Measurements from ENCODE around the gene SV2A.
"Not testable (repeated sequence)": the region's sequence is repeated elsewhere in the genome, so short reads cannot be mapped to it uniquely, and the experiment has no call there.

SV2A gene

GRCh38 chr1:149928401-149928724 is 10.7 kb upstream of the SV2A start:
- DNase-seq (ENCODE audit: low read depth in 3 of 3), result no peak

GRCh38 chr1:149927563-149928400 is 10.1 kb upstream of the SV2A start, which contains the start of gene SF3B4:
SF3B4 (minus strand) TSS chr1:149927803; CDS start chr1:149927759, 44 bp downstream.
- DNase-seq (ENCODE audit: low read depth in 3 of 3), result peak; percentile 89 to 92 (median 89)

- no peak for DNase-seq (ENCODE audit: low read depth in 3 of 3)
Observed at GRCh38 chr1:149927056-149927562, 9.5 kb upstream of the SV2A start.

GRCh38 chr1:149926296-149926695 is 8.7 kb upstream of the SV2A start:
- DNase-seq (ENCODE audit: low read depth in 3 of 3), result no peak

GRCh38 chr1:149925751-149926150 is 8.1 kb upstream of the SV2A start:
- DNase-seq (ENCODE audit: low read depth in 3 of 3), result no peak

- no peak for DNase-seq (ENCODE audit: low read depth in 3 of 3)
Observed at GRCh38 chr1:149925345-149925744, 7.7 kb upstream of the SV2A start.

- DNase-seq (ENCODE audit: low read depth in 3 of 3), result no peak
Observed at GRCh38 chr1:149923626-149924025, 6.0 kb upstream of the SV2A start.

- no peak for DNase-seq (ENCODE audit: low read depth in 3 of 3)
Observed at GRCh38 chr1:149916898-149917252, 769 bp downstream of the SV2A start.

GRCh38 chr1:149916193-149916897 is 1.3 kb downstream of the SV2A start:
- DNase-seq (ENCODE audit: low read depth in 3 of 3), result no peak

- DNase-seq (ENCODE audit: low read depth in 3 of 3), result no peak
Observed at GRCh38 chr1:149915429-149916192, 2.0 kb downstream of the SV2A start.

- no peak for DNase-seq (ENCODE audit: low read depth in 3 of 3)
Observed at GRCh38 chr1:149914545-149914944, 3.1 kb downstream of the SV2A start.

GRCh38 chr1:149906570-149907075 is 11.0 kb downstream of the SV2A start:
- no peak for DNase-seq (ENCODE audit: low read depth in 3 of 3)

GRCh38 chr1:149903836-149904491 is 13.7 kb downstream of the SV2A start:
- no peak for DNase-seq (ENCODE audit: low read depth in 3 of 3)

GRCh38 chr1:149899460-149900284 is 18.0 kb downstream of the SV2A start, which contains the start of gene BOLA1:
BOLA1 (plus strand) TSS chr1:149899568; CDS start chr1:149900060, 492 bp downstream.
- peak; percentile 58 to 74 (median 68) for DNase-seq (ENCODE audit: low read depth in 3 of 3)

- DNase-seq (ENCODE audit: low read depth in 3 of 3), result no peak
Observed at GRCh38 chr1:149896575-149896974, 21.1 kb downstream of the SV2A start.

GRCh38 chr1:149888999-149889289 is 28.7 kb downstream of the SV2A start:
- no peak for DNase-seq (ENCODE audit: low read depth in 3 of 3)

- peak; percentile 39 to 51 (median 45) for DNase-seq (ENCODE audit: low read depth in 3 of 3)
Observed at GRCh38 chr1:149888247-149888998, 29.2 kb downstream of the SV2A start.

- DNase-seq (ENCODE audit: low read depth in 3 of 3), result peak; percentile 41 to 60 (median 42)
Observed at GRCh38 chr1:149887456-149888246, 30.0 kb downstream of the SV2A start.

- DNase-seq (ENCODE audit: low read depth in 3 of 3), result not testable (repeated sequence)
Observed at GRCh38 chr1:149887196-149887455, 30.5 kb downstream of the SV2A start.

Measured in stimulated activated CD4-positive, alpha-beta T cell treated with anti-CD3 and anti-CD28 coated beads, TNF-alpha, amount 100 ng/mL, for 4 hours (primary cell).